H9 (cell line): ENCODE data around the gene MRPS10. TPM values are rescaled to one million over a fixed set of nuclear protein-coding genes. Genes with fewer than 3 reads are reported as not detected.

Source experiments
- DNase-seq: peaks from one replicate; pipeline ENCODE4 v3.0.0-alpha.2; 2017
- H2AFZ ChIP-seq: one replicate; pipeline ENCODE4 v1.6.1; 2013; ENCODE audit warnings: mild to moderate bottlenecking, low read length, control low read depth, moderate library complexity
- H2AK5ac ChIP-seq: 2 replicates; pipeline ENCODE4 v1.6.1; 2013; ENCODE audit warnings: low read length, control low read depth, mixed read lengths; ENCODE audit not compliant: insufficient read length
- H2BK120ac ChIP-seq: one replicate; pipeline ENCODE4 v1.6.1; 2013; ENCODE audit warnings: low read depth, mild to moderate bottlenecking, low read length, control low read depth, inconsistent platforms; ENCODE audit not compliant: poor library complexity, severe bottlenecking
- H2BK12ac ChIP-seq: 2 replicates; pipeline ENCODE4 v1.6.1; 2013; ENCODE audit warnings: low read length, control low read depth, mixed read lengths, low read depth; ENCODE audit not compliant: insufficient read length
- H2BK15ac ChIP-seq: 2 replicates; pipeline ENCODE4 v1.6.1; 2013; ENCODE audit warnings: low read depth, low read length, control low read depth
- H2BK20ac ChIP-seq: one replicate; pipeline ENCODE4 v1.6.1; 2013; ENCODE audit warnings: low read depth, mild to moderate bottlenecking, low read length, control low read depth, inconsistent platforms; ENCODE audit not compliant: poor library complexity, severe bottlenecking
- H2BK5ac ChIP-seq: 2 replicates; pipeline ENCODE4 v1.6.1; 2013; ENCODE audit warnings: low read length, control low read depth, mixed read lengths; ENCODE audit not compliant: insufficient read length
- H3K14ac ChIP-seq: 2 replicates; pipeline ENCODE4 v1.6.1; 2013; ENCODE audit warnings: low read length, control low read depth; ENCODE audit not compliant: insufficient read depth
- H3K18ac ChIP-seq: 2 replicates; pipeline ENCODE4 v1.6.1; 2013; ENCODE audit warnings: low read depth, mild to moderate bottlenecking, mixed read lengths, low read length, control low read depth; ENCODE audit not compliant: insufficient read length
- H3K23ac ChIP-seq: 2 replicates; pipeline ENCODE4 v1.6.1; 2013; ENCODE audit warnings: low read length, control low read depth, mixed read lengths, low read depth; ENCODE audit not compliant: insufficient read length
- H3K23me2 ChIP-seq: 2 replicates; pipeline ENCODE4 v1.6.1; 2013; ENCODE audit warnings: low read depth, mild to moderate bottlenecking, mixed read lengths, low read length, control low read depth; ENCODE audit not compliant: insufficient read length, poor library complexity, severe bottlenecking
- H3K27ac ChIP-seq: 2 replicates; pipeline ENCODE4 v1.5.1; 2013; ENCODE audit warnings: low read length, control low read depth, mixed read lengths, low read depth; ENCODE audit not compliant: insufficient read length
- H3K27me3 ChIP-seq: 2 replicates; pipeline ENCODE4 v1.6.1; 2013; ENCODE audit warnings: low read length, control low read depth, inconsistent platforms; ENCODE audit not compliant: insufficient read depth
- H3K4ac ChIP-seq: 2 replicates; pipeline ENCODE4 v1.6.1; 2013; ENCODE audit warnings: low read depth, mild to moderate bottlenecking, control low read depth, inconsistent platforms, low read length, moderate library complexity
- H3K4me1 ChIP-seq: 2 replicates; pipeline ENCODE4 v1.6.1; 2013; ENCODE audit warnings: low read length, control low read depth, inconsistent platforms; ENCODE audit not compliant: insufficient read depth
- H3K4me2 ChIP-seq: 2 replicates; pipeline ENCODE4 v1.6.1; 2013; ENCODE audit warnings: low read length, control low read depth, mixed read lengths; ENCODE audit not compliant: insufficient read length, insufficient read depth
- H3K56ac ChIP-seq: 2 replicates; pipeline ENCODE4 v1.6.1; 2013; ENCODE audit warnings: low read depth, mild to moderate bottlenecking, mixed read lengths, low read length, control low read depth; ENCODE audit not compliant: insufficient read length
- H3K79me1 ChIP-seq: 2 replicates; pipeline ENCODE4 v1.6.1; 2013; ENCODE audit warnings: low read depth, mild to moderate bottlenecking, moderate library complexity, low read length, control low read depth, inconsistent platforms; ENCODE audit not compliant: insufficient read depth, poor library complexity, severe bottlenecking
- H3K79me2 ChIP-seq: 2 replicates; pipeline ENCODE4 v1.6.1; 2013; ENCODE audit warnings: low read length, control low read depth, inconsistent platforms; ENCODE audit not compliant: insufficient read depth
- H3K9ac ChIP-seq: 2 replicates; pipeline ENCODE4 v1.6.1; 2013; ENCODE audit warnings: low read length, control low read depth, mixed read lengths; ENCODE audit not compliant: insufficient read length; ENCODE audit errors: extremely low read depth
- H3K9me3 ChIP-seq: one replicate; pipeline ENCODE4 v1.6.1; 2013; ENCODE audit warnings: low read depth, low read length, inconsistent platforms; ENCODE audit not compliant: control insufficient read depth
- H3T11ph ChIP-seq: one replicate; pipeline ENCODE4 v1.6.1; 2013; ENCODE audit warnings: mild to moderate bottlenecking, low read length, control low read depth, inconsistent platforms
- H4K20me1 ChIP-seq: one replicate; pipeline ENCODE4 v1.6.1; 2013; ENCODE audit not compliant: control insufficient read depth, insufficient read length, insufficient read depth
- H4K5ac ChIP-seq: 2 replicates; pipeline ENCODE4 v1.6.1; 2013; ENCODE audit warnings: low read depth, mild to moderate bottlenecking, mixed read lengths, low read length, control low read depth; ENCODE audit not compliant: insufficient read length
- H4K8ac ChIP-seq: replicated peaks from 2 replicates; pipeline ENCODE4 v1.6.1; 2013; ENCODE audit warnings: low read length, control low read depth, mixed read lengths, low read depth; ENCODE audit not compliant: insufficient read length
- H4K91ac ChIP-seq: 2 replicates; pipeline ENCODE4 v1.6.1; 2013; ENCODE audit warnings: low read depth, mild to moderate bottlenecking, moderate library complexity, mixed read lengths, low read length, control low read depth; ENCODE audit not compliant: insufficient read length
- H3K27ac Mint-ChIP-seq, 3 experiments: 2 replicates in 2 of 3; 3 replicates in 1 of 3; pipeline ENCODE4 v1.8.0; 2020 to 2021; ENCODE audit warnings: mixed read lengths in 3 of 3, mild to moderate bottlenecking in 1 of 3, moderate library complexity in 1 of 3
- H3K27me3 Mint-ChIP-seq: 2 replicates; pipeline ENCODE4 v1.8.0; 2021; ENCODE audit warnings: low read depth, mild to moderate bottlenecking, moderate library complexity, mixed read lengths
- H3K36me3 Mint-ChIP-seq, 3 experiments: 2 replicates in 2 of 3; 3 replicates in 1 of 3; pipeline ENCODE4 v1.8.0; 2020 to 2021; ENCODE audit warnings: low read depth in 3 of 3, mixed read lengths in 3 of 3; ENCODE audit not compliant: insufficient read depth in 1 of 3
- H3K4me1 Mint-ChIP-seq, 2 experiments: 2 replicates each; pipeline ENCODE4 v1.8.0; 2020; ENCODE audit warnings: mixed read lengths in 2 of 2
- H3K4me3 Mint-ChIP-seq, 2 experiments: 2 replicates in 1 of 2; 3 replicates in 1 of 2; pipeline ENCODE4 v1.8.0; 2020 to 2021; ENCODE audit warnings: mild to moderate bottlenecking in 2 of 2, mixed read lengths in 2 of 2, moderate library complexity in 1 of 2
- H3K9me3 Mint-ChIP-seq, 2 experiments: 2 replicates in 1 of 2; 3 replicates in 1 of 2; pipeline ENCODE4 v1.8.0; 2020; ENCODE audit warnings: mild to moderate bottlenecking in 2 of 2, mixed read lengths in 2 of 2, moderate library complexity in 1 of 2
- CTCF ChIP-seq: fragments of 200-600 bp; sonication (generic); conservative IDR thresholded peaks from 3 replicates; pipeline ENCODE4 v1.8.0; 2021; ENCODE audit warnings: antibody characterized with exemption, mild to moderate bottlenecking
- WGBS: extraction: QIAGEN DNeasy Blood & Tissue Kit; methylation state at CpG from one replicate; pipeline ENCODE4 v1.1.7; 2013; ENCODE audit warnings: missing lambda C conversion rate, low lambda C conversion rate, mixed read lengths; ENCODE audit not compliant: insufficient read length; ENCODE audit errors: extremely low coverage; 5-methylcytosine and 5-hydroxymethylcytosine counted together
- total RNA-seq: library from RNA; stranded (reverse); gene quantifications from 2 replicates; pipeline ENCODE4 v1.2.1, GENCODE V29; 2021

The MRPS10 gene
- total RNA-seq, 1 experiment from 2014 or later, result 33.9 TPM

GRCh38 chr6:42251500-42251899 is 33.8 kb upstream of the MRPS10 start:
- Histone ChIP-seq H4K20me1 (no peaks in the 10 kb centered on the region), H3K4me2 (no peak overlapping the region), H2AK5ac (no peak overlapping the region), H3K27me3 (no peaks in the 10 kb centered on the region), H3K4me1 (no peaks in the 10 kb centered on the region; the same call in 1 of the 2 replicates), H3K18ac (no peak overlapping the region), H3K79me1 (no peaks in the 10 kb centered on the region), H3K56ac (no peak overlapping the region), H2AFZ (no peak overlapping the region), H3K27ac (no peak overlapping the region), H3K23ac (no peak overlapping the region), H2BK12ac (no peak overlapping the region), H3K14ac (no peak overlapping the region), H3T11ph (no peak overlapping the region), H2BK120ac (no peak overlapping the region), H4K91ac (no peak overlapping the region), H3K79me2 (no peaks in the 10 kb centered on the region), H2BK15ac (no peak overlapping the region), H2BK20ac (no peak overlapping the region), H3K4ac (no peak overlapping the region), H4K8ac (no peak overlapping the region), H2BK5ac (no peak overlapping the region), H3K23me2 (no peaks in the 10 kb centered on the region), H4K5ac (no peak overlapping the region), H3K9ac (no peak overlapping the region), H3K9me3 (no peaks in the 10 kb centered on the region)
- Mint-ChIP-seq H3K36me3 (peaks cover 46 to 78% (median 78%) of the 10 kb centered on the region in 3 experiments; a peak in 6 of 7 replicates), H3K27ac (no peak overlapping the region), H3K4me1 (peaks cover 5 to 23% of the 10 kb centered on the region in 2 experiments), H3K4me3 (no peak overlapping the region), H3K27me3 (no peaks in the 10 kb centered on the region), H3K9me3 (no peaks in the 10 kb centered on the region)
- TF ChIP-seq CTCF, result no peak
- WGBS, result no CpG with 5 or more reads among the region's 1 CpG
- no peak for DNase-seq
